Measurements from ENCODE around the gene CD7. TPM values are rescaled to one million over a fixed set of nuclear protein-coding genes. Genes with fewer than 3 reads are reported as not detected.
"Not testable (repeated sequence)": the region's sequence is repeated elsewhere in the genome, so short reads cannot be mapped to it uniquely, and the experiment has no call there.

The CD7 gene
- total and polyA plus RNA-seq, 8 donors = 2.0 to 8.6 (median 3.7) TPM; not detected in 3

DNA sequence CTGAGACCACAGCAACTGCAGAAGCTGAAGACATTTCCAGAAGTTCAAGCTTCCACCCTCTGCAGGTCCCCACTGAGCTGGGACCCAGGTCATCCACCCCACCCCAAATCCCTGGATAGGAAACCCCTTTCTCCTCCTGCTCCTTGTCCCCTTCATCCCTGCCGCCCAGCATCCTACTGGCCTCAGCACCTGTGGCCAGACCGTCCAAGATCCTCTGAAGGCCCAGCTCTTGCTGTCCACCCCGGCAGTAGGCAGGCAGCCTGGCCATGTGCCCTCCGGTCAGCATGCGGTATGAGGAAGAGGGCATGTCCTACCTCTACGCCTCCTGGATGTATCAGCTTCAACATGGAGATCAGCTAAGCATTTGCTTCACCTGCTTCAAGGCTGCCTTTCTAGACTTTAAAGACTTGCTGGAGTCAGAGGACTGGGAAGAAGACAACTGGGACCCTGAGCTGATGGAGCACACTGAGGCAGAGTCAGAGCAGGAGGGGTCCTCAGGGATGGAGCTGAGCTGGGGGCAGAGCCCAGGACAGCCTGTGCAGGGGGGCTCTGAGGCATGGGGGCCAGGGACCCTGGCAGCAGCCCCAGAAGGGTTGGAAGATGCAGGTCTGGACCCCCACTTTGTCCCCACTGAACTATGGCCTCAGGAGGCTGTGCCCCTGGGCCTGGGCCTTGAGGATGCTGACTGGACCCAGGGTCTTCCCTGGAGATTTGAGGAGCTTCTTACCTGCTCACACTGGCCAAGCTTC is 44.7 kb upstream of the CD7 start:
- intact Hi-C loops (cut with DNase I; ENCODE audit: low total_unique reads) = no loop called here
- H3K36me3 ChIP-seq = no peaks in the 10 kb centered on the region
- DNase-seq = no peak
- H3K27me3 ChIP-seq = peaks cover 0 to 25% (median 3%) of the 10 kb centered on the region in 3 donors
- 83 to 94% (median 92%) methylated on average over 6 of the region's 6 CpGs for WGBS, 5 donors
- H3K4me1 ChIP-seq = peaks cover 0 to 7% (median 0%) of the 10 kb centered on the region in 4 donors
- H3K27ac ChIP-seq = no peak overlapping the region
- no peak for TF ChIP-seq POLR2A (IDR thresholded peaks at IDR 0.05)
- no peak for TF ChIP-seq EP300 (IDR thresholded peaks at IDR 0.05)
- TF ChIP-seq, protein P1, sequence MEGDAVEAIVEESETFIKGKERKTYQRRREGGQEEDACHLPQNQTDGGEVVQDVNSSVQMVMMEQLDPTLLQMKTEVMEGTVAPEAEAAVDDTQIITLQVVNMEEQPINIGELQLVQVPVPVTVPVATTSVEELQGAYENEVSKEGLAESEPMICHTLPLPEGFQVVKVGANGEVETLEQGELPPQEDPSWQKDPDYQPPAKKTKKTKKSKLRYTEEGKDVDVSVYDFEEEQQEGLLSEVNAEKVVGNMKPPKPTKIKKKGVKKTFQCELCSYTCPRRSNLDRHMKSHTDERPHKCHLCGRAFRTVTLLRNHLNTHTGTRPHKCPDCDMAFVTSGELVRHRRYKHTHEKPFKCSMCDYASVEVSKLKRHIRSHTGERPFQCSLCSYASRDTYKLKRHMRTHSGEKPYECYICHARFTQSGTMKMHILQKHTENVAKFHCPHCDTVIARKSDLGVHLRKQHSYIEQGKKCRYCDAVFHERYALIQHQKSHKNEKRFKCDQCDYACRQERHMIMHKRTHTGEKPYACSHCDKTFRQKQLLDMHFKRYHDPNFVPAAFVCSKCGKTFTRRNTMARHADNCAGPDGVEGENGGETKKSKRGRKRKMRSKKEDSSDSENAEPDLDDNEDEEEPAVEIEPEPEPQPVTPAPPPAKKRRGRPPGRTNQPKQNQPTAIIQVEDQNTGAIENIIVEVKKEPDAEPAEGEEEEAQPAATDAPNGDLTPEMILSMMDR (IDR thresholded peaks at IDR 0.05) = no peak
- TF ChIP-seq POLR2AphosphoS5 (IDR thresholded peaks at IDR 0.05) = no peak
- H3K9me3 ChIP-seq = no peaks in the 10 kb centered on the region
- H3K4me3 ChIP-seq = no peak overlapping the region

DNA sequence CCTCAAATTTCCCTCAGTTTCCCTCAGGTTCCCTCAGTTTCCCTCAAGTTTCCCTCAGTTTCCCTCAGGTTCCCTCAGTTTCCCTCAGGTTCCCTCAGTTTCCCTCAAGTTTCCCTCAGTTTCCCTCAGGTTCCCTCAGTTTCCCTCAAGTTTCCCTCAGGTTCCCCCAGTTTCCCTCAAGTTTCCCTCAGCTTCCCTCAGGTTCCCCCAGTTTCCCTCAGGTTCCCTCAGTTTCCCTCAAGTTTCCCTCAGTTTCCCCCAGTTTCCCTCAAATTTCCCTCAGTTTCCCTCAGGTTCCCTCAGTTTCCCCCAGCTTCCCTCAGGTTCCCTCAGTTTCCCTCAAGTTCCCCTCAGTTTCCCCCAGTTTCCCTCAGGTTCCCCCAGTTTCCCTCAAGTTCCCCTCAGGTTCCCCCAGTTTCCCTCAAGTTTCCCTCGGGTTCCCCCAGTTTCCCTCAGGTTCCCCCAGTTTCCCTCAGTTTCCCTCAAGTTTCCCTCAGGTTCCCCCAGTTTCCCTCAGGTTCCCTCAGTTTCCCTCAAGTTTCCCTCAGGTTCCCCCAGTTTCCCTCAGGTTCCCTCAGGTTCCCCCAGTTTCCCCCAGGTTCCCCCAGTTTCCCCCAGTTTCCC is 42.2 kb upstream of the CD7 start:
- H3K9me3 ChIP-seq; H3K36me3 ChIP-seq; intact Hi-C loops (cut with DNase I; ENCODE audit: low total_unique reads); H3K27ac ChIP-seq; H3K4me3 ChIP-seq: not testable (repeated sequence)
- 63 to 94% (median 80%) methylated on average over 1 of the region's 1 CpG for WGBS, 5 donors
- H3K27me3 ChIP-seq = peaks cover 0 to 35% (median 3%) of the 10 kb centered on the region in 3 donors
- H3K4me1 ChIP-seq = peaks cover 6 to 26% (median 14%) of the 10 kb centered on the region in 4 donors
- DNase-seq = peak in 1 of 2 donors; percentile 63

- Histone ChIP-seq H3K4me3 (no peak within 1 kb of the TSS), H3K27me3 (peaks cover 0 to 35% (median 3%) of the 10 kb centered on the region in 3 donors), H3K4me1 (peaks cover 6 to 26% (median 14%) of the 10 kb centered on the region in 4 donors), H3K27ac (no peak within 1 kb of the TSS), H3K9me3 (no peaks in the 10 kb centered on the region), H3K36me3 (no peaks in the 10 kb centered on the region)
- WGBS, 5 donors = 56 to 71% (median 65%) methylated on average over 19 to 21 of the region's 21 CpGs
- no peak for TF ChIP-seq EP300 (IDR thresholded peaks at IDR 0.05)
- no peak for TF ChIP-seq POLR2A (IDR thresholded peaks at IDR 0.05)
- TF ChIP-seq, protein P1 (IDR thresholded peaks at IDR 0.05) = no peak
- TF ChIP-seq POLR2AphosphoS5 (IDR thresholded peaks at IDR 0.05) = no peak
- intact Hi-C loops (cut with DNase I; ENCODE audit: low total_unique reads) = no loop called here
- peak in 1 of 2 donors; percentile 55 for DNase-seq
Measured at GRCh38 chr17:82358465-82359350, 41.3 kb upstream of the CD7 start, which contains the start of gene TEX19. TSS of gene TEX19 (plus strand) at chr17:82359247. CDS start at chr17:82362151, 2,904 bp downstream.

DNA sequence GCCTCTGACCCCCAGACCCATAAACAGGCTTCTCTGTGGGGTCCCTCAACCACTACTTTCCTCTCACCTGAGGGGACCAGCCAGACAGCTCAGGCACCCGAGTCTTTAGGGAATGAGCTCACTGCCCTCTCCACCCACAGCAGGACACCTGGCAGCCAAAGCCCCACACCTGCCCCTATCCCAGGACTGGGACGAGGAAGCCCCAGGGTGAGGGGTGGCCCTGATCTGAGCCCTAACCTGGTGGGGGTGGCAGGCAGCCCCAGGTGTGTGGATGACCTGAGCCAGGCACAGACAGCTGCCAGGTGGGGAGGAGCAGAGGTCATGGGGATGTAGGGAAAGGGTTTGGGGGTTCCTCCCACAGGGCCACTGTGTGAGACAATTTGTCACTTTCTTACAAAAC is 40.0 kb upstream of the CD7 start:
- no peak overlapping the region for H3K4me3 ChIP-seq
- no peak for TF ChIP-seq EP300 (IDR thresholded peaks at IDR 0.05)
- TF ChIP-seq, protein P1 (IDR thresholded peaks at IDR 0.05) = no peak
- no peak for TF ChIP-seq POLR2AphosphoS5 (IDR thresholded peaks at IDR 0.05)
- no peak for TF ChIP-seq POLR2A (IDR thresholded peaks at IDR 0.05)
- intact Hi-C loops (cut with DNase I; ENCODE audit: low total_unique reads) = no loop called here
- H3K27ac ChIP-seq = no peak overlapping the region
- H3K36me3 ChIP-seq = no peaks in the 10 kb centered on the region
- 56 to 69% (median 61%) methylated on average over 2 of the region's 2 CpGs for WGBS, 5 donors
- DNase-seq = no peak
- peaks cover 6 to 26% (median 14%) of the 10 kb centered on the region in 4 donors for H3K4me1 ChIP-seq
- peaks cover 0 to 39% (median 3%) of the 10 kb centered on the region in 3 donors for H3K27me3 ChIP-seq
- H3K9me3 ChIP-seq = no peaks in the 10 kb centered on the region

Data from stomach (tissue), 9 donors.